Measurements from ENCODE around the gene CWF19L1. TPM values are rescaled to one million over a fixed set of nuclear protein-coding genes. Genes with fewer than 3 reads are reported as not detected.

CWF19L1 gene
- total RNA-seq, 4 donors from 2014 or later, result 11.6 to 16.4 (median 12.4) TPM

- Histone ChIP-seq H3K4me1 (peaks cover 13 to 25% (median 20%) of the 10 kb centered on the region in 4 donors), H3K27ac (replicated peaks in 1 of 4) (peak overlapping the region; percentile 77 to 88 (median 84)), H3K36me3 (peaks cover 22 to 45% (median 40%) of the 10 kb centered on the region in 4 donors), H3K27me3 (no peaks in the 10 kb centered on the region), H3K4me3 (peak overlapping the region; percentile 92 to 97 (median 94)), H3K9me3 (no peaks in the 10 kb centered on the region)
- intact Hi-C loops (cut with DNase I), result loop anchor here (5.0 kb wide), 1 partner anchor 43 kb away; the partner anchor contains the start of gene ERLIN1
- no peak for TF ChIP-seq CTCF (IDR thresholded peaks at IDR 0.05)
- no peak for TF ChIP-seq EP300 (IDR thresholded peaks at IDR 0.05)
- no peak for TF ChIP-seq POLR2A (IDR thresholded peaks at IDR 0.05; ENCODE audit: low read depth)
- TF ChIP-seq POLR2AphosphoS5 (IDR thresholded peaks at IDR 0.05), result no peak
- WGBS, result 54% methylated on average over 21 of the region's 21 CpGs
- no peak for DNase-seq (ENCODE audit: extremely low spot score)
Measured at GRCh38 chr10:100229819-100230422, 37.5 kb downstream of the CWF19L1 start.

DNA sequence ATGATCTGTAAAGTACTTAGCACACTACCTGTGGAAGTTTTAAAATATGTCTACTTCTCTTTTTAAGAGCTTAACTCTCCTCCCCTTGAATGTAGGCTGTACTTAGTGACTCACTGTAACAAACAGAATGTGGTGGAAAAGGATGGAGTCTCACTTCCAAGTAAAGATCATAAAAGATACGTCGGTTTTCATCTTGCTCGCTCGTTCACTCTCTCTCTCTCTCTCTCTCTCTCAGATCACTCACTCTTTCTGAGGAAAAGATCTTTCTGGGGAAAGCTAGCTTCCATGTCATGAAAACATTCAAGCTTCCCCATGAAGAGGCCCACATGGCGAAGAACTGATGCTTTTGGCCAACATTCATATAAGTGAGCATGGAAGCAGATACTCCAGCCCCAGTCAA lies 43.6 kb downstream of the CWF19L1 start:
- Histone ChIP-seq H3K27ac (replicated peaks in 1 of 4) (no peak overlapping the region), H3K4me3 (no peak overlapping the region), H3K27me3 (no peaks in the 10 kb centered on the region), H3K9me3 (no peaks in the 10 kb centered on the region), H3K4me1 (peaks cover 9 to 17% (median 13%) of the 10 kb centered on the region in 4 donors), H3K36me3 (peaks cover 27 to 72% (median 67%) of the 10 kb centered on the region in 4 donors)
- intact Hi-C loops (cut with DNase I), result no loop called here
- DNase-seq (ENCODE audit: extremely low spot score), result no peak
- TF ChIP-seq POLR2A (IDR thresholded peaks at IDR 0.05; ENCODE audit: low read depth), result no peak
- no peak for TF ChIP-seq CTCF (IDR thresholded peaks at IDR 0.05)
- TF ChIP-seq EP300 (IDR thresholded peaks at IDR 0.05), result no peak
- no peak for TF ChIP-seq POLR2AphosphoS5 (IDR thresholded peaks at IDR 0.05)
- 95% methylated on average over 5 of the region's 5 CpGs for WGBS

DNA sequence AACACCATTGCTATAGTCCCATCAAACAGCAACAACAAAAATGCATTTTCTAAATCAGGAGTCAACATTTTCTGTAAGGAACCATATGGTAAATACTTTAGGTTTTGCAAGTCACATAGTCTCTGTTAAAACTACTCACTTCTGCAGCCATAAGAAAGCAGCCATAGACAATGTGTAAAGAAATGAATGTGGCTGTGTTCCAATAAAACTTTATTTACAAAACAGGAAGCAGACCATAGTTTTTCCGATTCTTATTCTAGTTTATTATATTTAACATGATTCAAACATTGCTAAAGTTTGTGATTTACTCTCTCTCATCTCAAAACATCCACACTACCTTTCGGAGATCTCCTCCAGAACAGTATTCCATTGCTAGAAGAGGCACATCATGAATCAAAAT lies 44.9 kb downstream of the CWF19L1 start:
- H3K36me3 ChIP-seq, result peaks cover 39 to 86% (median 81%) of the 10 kb centered on the region in 4 donors
- H3K27me3 ChIP-seq, result no peaks in the 10 kb centered on the region
- H3K27ac ChIP-seq (replicated peaks in 1 of 4), result no peak overlapping the region
- no peaks in the 10 kb centered on the region for H3K9me3 ChIP-seq
- 98% methylated on average over 2 of the region's 2 CpGs for WGBS
- TF ChIP-seq CTCF (IDR thresholded peaks at IDR 0.05), result no peak
- no peak for TF ChIP-seq POLR2AphosphoS5 (IDR thresholded peaks at IDR 0.05)
- no peak for TF ChIP-seq EP300 (IDR thresholded peaks at IDR 0.05)
- no peak for TF ChIP-seq POLR2A (IDR thresholded peaks at IDR 0.05; ENCODE audit: low read depth)
- intact Hi-C loops (cut with DNase I), result no loop called here
- no peak overlapping the region for H3K4me3 ChIP-seq
- DNase-seq (ENCODE audit: extremely low spot score), result no peak
- H3K4me1 ChIP-seq, result peaks cover 0 to 4% (median under 1%) of the 10 kb centered on the region in 4 donors

DNA sequence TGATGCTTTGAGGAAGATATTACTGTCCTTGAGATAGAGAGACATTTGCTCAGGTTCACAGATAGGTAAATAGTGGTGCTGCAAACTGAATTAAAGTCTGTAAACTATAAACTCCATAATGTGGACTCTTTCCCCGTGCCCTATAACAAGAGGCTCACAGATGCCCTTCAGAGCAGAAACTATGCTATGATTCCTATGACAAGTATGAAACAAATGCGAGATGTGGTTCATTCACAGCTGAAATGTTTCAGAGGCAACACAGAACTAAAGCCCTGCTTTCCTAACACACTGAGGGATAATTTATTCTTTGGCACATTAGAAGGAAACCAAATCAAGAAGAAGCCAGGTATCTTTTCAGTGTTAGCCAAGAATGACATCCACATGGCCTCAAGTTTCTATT lies 51.4 kb downstream of the CWF19L1 start:
- peaks cover 39 to 95% (median 86%) of the 10 kb centered on the region in 4 donors for H3K36me3 ChIP-seq
- no peak overlapping the region for H3K4me3 ChIP-seq
- no peak overlapping the region for H3K27ac ChIP-seq (replicated peaks in 1 of 4)
- no peaks in the 10 kb centered on the region for H3K4me1 ChIP-seq
- no peaks in the 10 kb centered on the region for H3K27me3 ChIP-seq
- TF ChIP-seq POLR2A (IDR thresholded peaks at IDR 0.05; ENCODE audit: low read depth) (no peak), CTCF (IDR thresholded peaks at IDR 0.05) (no peak), EP300 (IDR thresholded peaks at IDR 0.05) (no peak), POLR2AphosphoS5 (IDR thresholded peaks at IDR 0.05) (no peak)
- WGBS, result 87% methylated on average over 2 of the region's 2 CpGs
- H3K9me3 ChIP-seq, result no peaks in the 10 kb centered on the region
- intact Hi-C loops (cut with DNase I), result no loop called here
- DNase-seq (ENCODE audit: extremely low spot score), result no peak

All from esophagus muscularis mucosa (tissue), 4 donors.